Measurements from ENCODE around the gene KIF9.

The KIF9 gene

GRCh38 chr3:47291158-47291753 is 8.7 kb upstream of the KIF9 start:
- no peak for TF ChIP-seq CTCF (IDR thresholded peaks at IDR 0.05; ENCODE audit: borderline replicate concordance, insufficient read depth, low read depth, low read length)
- H3K4me3 ChIP-seq (ENCODE audit: low read depth, low read length): no peak overlapping the region

GRCh38 chr3:47288966-47289910 is 6.6 kb upstream of the KIF9 start:
- no peak for TF ChIP-seq CTCF (IDR thresholded peaks at IDR 0.05; ENCODE audit: borderline replicate concordance, insufficient read depth, low read depth, low read length)
- no peak overlapping the region for H3K4me3 ChIP-seq (ENCODE audit: low read depth, low read length)

- peak overlapping the region; percentile 91 for H3K4me3 ChIP-seq (ENCODE audit: low read depth, low read length)
- TF ChIP-seq CTCF (IDR thresholded peaks at IDR 0.05; ENCODE audit: borderline replicate concordance, insufficient read depth, low read depth, low read length): no peak
Observed at GRCh38 chr3:47283591-47284364, 1.2 kb upstream of the KIF9 start.

GRCh38 chr3:47283193-47283537 is 566 bp upstream of the KIF9 start:
- H3K4me3 ChIP-seq (ENCODE audit: low read depth, low read length): peak overlapping the region; percentile 91
- TF ChIP-seq CTCF (IDR thresholded peaks at IDR 0.05; ENCODE audit: borderline replicate concordance, insufficient read depth, low read depth, low read length): no peak

GRCh38 chr3:47280519-47280918 is 2.1 kb downstream of the KIF9 start:
- no peak overlapping the region for H3K4me3 ChIP-seq (ENCODE audit: low read depth, low read length)
- no peak for TF ChIP-seq CTCF (IDR thresholded peaks at IDR 0.05; ENCODE audit: borderline replicate concordance, insufficient read depth, low read depth, low read length)

GRCh38 chr3:47276558-47276957 is 6.0 kb downstream of the KIF9 start:
- H3K4me3 ChIP-seq (ENCODE audit: low read depth, low read length): no peak overlapping the region
- TF ChIP-seq CTCF (IDR thresholded peaks at IDR 0.05; ENCODE audit: borderline replicate concordance, insufficient read depth, low read depth, low read length): no peak

All from GM12875 (cell line).